Activated naive CD4-positive, alpha-beta T cell treated with Interleukin-2 at 50 U/mL for 16 hours (primary cell): Measurements from ENCODE around the gene CYB561.
A peak's percentile ranks its signal among the peaks of the same experiment; 100 is the strongest.

Experiments
- DNase-seq: peaks from one replicate; pipeline ENCODE4 v3.0.0-alpha.2; 2020

Gene CYB561, protein sequence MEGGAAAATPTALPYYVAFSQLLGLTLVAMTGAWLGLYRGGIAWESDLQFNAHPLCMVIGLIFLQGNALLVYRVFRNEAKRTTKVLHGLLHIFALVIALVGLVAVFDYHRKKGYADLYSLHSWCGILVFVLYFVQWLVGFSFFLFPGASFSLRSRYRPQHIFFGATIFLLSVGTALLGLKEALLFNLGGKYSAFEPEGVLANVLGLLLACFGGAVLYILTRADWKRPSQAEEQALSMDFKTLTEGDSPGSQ

DNA sequence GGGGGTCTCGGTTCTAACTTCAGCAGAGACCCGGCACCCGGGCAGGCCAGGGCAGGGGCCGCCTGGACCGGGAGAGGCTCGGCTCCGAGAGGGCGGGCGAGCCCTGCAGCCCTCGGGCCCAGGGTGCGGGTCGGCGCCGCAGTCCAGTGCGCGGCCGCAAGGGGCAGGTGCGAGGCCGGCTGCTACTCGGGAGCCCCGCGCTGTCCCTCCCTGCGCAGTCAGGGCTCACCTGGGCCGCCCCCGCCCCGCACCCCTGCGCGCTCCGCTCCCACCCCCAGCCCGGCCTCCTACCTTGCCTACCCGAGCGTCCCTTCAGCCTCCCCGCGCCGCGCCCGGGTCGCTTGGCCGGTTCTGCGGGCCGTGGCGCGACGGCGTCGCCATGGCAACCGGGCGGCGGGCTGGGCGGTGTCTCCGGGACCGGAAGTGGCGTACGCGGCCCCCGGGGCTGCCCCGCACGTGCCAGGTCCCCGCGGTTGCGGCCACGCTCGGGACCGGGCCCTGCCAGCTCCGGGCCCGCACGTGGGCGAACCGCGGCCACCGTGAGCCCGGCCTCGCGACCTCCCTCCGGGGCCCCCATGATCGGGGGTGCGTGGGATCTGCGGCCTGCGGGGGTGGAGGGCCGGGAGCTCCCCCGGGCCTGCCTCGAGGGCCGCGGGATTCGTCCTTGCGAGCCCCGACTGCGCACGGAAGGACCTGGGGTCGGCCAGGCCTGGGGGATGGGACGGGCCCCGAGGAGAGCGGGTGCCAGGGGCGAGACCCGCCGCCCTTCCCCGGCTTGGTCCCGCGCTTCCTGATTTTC, at the start of gene CYB561:
TSS of gene CYB561 (minus strand) at position 353 of the 799 bp plus-strand sequence. CDS start 8,759 bp downstream, outside the sequence.
- peak; percentile 79 for DNase-seq

- DNase-seq: no peak
These were observed 49.4 kb upstream of the CYB561 start for GRCh38 chr17:63495491-63495890.

DNA sequence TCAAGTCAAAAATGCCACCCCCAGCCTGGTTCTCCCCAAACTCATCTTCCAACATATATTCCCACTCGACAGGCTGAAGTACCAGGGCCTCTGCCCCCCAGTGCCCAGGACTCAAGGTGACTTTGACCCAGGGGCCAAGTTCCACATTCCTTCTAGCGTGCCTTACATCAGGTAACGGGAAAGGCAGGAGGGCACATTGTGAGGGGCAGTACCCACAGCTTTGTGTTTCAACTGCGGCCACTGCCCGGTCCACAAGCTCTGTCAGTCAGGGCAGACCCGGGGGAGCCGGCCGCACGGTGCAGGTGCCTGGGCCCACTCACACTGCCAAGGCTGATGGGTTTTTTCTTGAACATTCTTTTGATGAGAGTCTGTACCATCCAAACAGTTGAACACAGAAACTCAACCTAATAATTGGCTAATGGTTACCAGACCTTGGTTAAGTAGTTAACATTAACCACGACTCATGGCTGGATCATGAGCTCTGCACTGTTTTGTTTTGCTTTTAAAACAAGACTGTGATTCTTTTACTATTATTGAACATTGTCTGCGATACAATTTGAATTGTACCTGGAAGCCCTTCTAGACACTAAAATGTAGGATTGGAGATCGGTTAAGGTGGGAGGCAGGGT, 48.3 kb upstream of the CYB561 start:
- DNase-seq: no peak

DNA sequence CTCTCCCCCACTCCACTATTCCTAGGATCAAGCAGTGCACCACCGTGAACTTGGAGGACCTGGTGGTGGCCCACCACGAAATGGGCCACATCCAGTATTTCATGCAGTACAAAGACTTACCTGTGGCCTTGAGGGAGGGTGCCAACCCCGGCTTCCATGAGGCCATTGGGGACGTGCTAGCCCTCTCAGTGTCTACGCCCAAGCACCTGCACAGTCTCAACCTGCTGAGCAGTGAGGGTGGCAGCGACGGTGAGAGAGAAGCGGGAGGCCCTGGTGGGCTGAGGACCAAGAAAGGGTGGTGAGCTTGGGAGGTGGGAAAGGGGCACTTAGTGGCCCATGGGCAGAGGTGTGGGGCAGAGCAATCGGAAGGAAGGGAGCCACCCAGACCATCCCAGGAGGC, 47.3 kb upstream of the CYB561 start:
- DNase-seq: no peak

- no peak for DNase-seq
These were observed 46.8 kb upstream of the CYB561 start for GRCh38 chr17:63492940-63493339.

DNA sequence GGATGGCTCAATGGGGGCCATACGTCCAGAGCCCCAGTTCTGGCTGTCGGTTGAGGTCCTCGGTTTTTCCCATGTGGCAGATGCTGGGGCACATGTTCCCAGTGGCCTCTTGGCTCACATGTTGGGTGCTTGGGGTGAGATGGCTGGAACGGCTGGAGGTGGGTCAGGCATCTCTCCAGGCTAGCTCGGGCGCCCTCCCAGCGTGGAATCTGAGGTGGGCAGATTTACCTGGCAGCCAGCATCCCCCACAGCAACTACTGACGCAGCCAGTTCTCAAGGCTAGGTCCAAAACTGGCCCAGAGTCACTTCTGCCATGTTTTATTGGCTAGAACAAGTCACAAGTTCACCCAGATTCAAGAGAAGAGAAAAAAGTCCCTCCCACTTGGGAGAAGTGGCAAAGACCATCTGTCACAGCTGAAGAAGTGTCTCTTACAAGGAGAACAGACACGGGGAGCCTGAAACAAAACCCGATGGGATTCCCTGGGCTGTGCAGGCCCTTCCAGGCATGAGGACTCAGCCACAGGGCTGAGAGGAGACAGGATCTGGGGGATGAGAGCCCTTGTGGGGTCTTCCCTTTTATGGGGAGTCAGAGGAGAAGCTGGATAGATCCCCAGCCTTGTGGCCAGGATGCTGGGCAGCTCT, 46.0 kb upstream of the CYB561 start:
- DNase-seq: no peak

DNA sequence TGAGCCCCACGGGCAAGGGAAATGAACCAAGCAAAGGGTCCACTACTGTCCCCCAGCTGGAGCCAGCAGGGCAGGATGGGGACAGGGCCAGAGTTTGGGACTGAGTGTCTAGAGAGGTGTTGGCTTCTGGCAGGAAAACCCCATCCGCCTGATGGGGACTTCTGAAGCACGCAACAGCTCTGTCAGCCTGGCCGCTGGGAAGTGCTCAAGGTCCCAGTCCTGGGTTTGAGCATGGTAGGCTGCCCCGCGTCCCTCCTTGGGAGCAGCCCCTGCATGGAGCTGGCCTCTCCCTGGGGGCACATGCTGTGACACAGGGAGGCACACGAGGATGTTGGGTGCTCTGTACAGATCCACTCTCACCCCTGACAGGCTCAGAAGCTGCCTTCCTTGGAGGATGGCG, 45.3 kb upstream of the CYB561 start:
- no peak for DNase-seq

DNA sequence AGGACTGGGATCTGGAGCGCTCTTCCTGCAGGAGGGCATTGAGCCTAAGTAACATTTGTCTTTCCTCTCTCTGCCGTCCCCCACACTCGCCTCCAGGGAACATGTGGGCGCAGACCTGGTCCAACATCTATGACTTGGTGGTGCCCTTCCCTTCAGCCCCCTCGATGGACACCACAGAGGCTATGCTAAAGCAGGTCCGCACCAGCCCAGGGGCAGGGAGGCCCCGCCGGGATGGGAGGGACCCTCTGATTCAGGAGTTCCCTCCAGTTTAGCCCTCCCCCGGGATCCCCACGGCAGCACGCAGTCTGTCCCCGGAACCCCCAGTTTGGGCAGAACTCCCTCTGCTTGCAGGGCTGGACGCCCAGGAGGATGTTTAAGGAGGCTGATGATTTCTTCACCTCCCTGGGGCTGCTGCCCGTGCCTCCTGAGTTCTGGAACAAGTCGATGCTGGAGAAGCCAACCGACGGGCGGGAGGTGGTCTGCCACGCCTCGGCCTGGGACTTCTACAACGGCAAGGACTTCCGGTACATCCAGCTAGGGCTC, 44.8 kb upstream of the CYB561 start:
- no peak for DNase-seq

GRCh38 chr17:63490329-63490728, 44.2 kb upstream of the CYB561 start:
- DNase-seq: no peak

- DNase-seq: no peak
These were observed 43.2 kb upstream of the CYB561 start for GRCh38 chr17:63489291-63489690.

- DNase-seq: no peak
These were observed 42.7 kb upstream of the CYB561 start for GRCh38 chr17:63488851-63489250.

GRCh38 chr17:63487014-63487339, 40.9 kb upstream of the CYB561 start:
- DNase-seq: no peak

GRCh38 chr17:63486317-63487013, 40.4 kb upstream of the CYB561 start:
- no peak for DNase-seq

DNA sequence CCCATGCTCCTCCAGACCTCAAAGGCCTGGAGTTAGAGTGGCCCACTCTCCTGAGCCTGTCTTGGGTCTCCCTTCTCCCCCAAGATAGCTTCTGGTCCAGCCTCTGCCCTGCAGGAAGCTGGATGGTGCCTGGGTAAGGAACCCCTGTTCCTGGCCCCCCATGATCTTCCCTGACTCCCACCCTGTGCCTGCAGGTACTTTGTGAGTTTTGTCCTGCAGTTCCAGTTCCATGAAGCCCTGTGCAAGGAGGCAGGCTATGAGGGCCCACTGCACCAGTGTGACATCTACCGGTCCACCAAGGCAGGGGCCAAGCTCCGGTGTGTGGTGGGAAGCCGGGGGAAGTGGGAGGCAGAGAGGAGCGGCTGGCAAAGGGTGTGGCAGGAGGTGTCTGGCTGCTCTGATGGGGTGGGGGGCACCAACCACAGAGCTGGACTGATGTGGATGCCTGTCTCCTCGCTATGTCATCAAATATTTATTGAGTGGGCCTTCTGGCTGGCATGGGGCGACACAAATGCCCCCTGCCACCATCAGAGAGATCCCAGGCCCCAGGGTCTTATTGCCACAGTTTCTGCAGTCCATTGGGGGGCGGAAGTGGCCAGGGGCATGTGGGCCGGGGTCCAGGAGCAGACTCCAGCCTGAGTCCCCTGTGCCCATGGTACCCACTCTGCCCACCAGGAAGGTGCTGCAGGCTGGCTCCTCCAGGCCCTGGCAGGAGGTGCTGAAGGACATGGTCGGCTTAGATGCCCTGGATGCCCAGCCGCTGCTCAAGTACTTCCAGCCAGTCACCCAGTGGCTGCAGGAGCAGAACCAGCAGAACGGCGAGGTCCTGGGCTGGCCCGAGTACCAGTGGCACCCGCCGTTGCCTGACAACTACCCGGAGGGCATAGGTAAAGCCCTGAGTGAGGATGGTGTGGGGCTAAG, 37.8 kb upstream of the CYB561 start:
- no peak for DNase-seq

DNA sequence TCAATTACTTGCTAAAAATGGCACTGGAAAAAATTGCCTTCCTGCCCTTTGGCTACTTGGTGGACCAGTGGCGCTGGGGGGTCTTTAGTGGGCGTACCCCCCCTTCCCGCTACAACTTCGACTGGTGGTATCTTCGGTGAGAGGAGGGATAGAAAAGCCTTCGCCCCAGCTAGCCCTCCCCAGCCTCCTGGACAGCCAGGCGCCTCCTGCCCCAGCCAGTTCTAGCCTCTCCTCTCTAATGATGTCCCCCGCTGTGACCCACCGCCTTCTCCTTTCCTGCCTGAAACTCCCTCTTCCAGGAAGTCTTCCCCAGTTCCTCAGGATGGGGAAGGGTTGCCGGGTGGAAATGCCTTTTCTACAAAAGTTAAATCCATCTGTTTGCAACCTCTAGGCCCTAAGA, 36.9 kb upstream of the CYB561 start:
- DNase-seq: no peak

GRCh38 chr17:63482509-63482908, 36.4 kb upstream of the CYB561 start:
- no peak for DNase-seq

- DNase-seq: no peak
These were observed 35.4 kb upstream of the CYB561 start for GRCh38 chr17:63481488-63481870.

DNA sequence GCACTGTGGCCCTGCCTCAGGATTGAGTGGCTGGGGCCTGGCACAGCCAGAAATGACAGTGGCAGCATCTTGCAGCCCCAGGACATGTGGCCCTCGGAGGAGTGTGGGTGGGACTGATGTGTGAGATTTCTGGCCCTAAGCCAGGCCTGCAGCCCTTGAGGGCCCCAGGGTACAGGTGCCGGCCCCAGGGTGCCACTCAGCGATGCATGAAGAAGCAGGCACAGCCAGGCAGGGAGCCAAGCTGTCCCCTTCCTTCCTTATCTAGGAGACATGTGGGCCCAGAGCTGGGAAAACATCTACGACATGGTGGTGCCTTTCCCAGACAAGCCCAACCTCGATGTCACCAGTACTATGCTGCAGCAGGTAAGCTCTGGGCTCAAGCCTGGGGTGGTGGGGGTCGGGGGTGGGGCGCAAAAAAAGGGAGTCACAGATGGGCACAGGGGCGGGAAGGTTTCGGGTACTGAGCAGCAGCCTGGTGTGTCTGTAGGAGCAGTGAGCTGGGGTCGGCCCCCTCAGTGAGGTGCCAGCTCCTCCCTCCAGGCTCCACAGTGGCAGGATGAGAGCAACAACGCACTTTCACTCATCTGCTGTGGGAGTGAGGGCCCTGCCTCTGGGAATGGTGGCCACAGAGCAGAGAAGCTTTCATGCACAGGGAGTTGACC, 34.9 kb upstream of the CYB561 start:
- DNase-seq: no peak

- no peak for DNase-seq
These were observed 34.2 kb upstream of the CYB561 start for GRCh38 chr17:63480192-63480784.

GRCh38 chr17:63479495-63480184, 33.5 kb upstream of the CYB561 start:
- DNase-seq: no peak
